Activated CD8-positive, alpha-beta memory T cell treated with anti-CD3 and anti-CD28 coated beads, Interleukin-2, amount 50 U/mL, for 1 hour (primary cell): ENCODE measurements around the gene C1orf232.

Source experiments
- DNase-seq: peaks from one replicate; pipeline ENCODE4 v3.0.0-alpha.2; 2020; ENCODE audit errors: extremely low read depth

Gene C1orf232

DNA sequence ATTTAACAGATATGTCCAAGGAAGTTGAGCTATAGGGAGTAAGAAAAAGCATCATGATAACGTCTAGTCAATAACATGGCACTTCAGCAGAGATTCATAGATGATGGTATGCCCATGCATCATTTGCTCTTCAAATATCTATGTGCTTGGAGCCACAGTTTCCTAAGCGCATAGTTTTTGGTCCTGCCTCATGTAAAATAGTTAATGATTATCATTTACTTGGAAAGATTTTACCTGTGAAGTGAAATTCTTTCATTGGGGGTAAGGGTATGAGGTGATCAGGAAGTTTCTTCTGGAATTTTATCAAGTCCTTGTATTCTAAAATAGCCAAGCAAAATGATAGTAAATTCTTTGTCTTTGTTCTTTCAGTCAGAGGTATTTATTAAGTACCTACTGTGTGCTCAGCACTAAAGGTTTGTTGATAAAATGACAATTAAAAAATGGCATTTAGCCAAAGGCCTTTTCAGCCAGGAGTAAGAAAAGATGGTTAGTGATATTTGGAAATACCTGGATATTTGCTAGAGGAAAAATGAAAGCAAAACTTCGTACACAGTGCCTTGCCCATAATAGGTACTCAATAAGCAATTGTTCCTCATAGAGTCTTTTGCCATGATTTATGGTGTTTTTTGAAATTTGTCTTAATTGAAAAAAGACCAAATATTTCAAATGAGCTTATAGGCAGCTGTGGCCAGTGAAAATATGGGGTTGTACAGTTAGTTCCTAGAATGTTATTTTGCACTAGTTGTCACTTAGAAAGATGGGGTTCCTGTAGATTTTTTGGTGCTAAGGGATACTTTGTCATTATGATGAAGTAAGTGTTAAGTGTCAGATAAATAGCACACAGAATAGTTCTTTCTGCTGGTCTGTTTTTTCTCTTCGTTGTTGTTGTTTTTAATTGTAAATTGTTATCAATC lies 44.1 kb downstream of the C1orf232 start:
- no peak for DNase-seq

GRCh38 chr1:26122988-26123973 lies 45.5 kb downstream of the C1orf232 start:
- DNase-seq, result no peak

DNA sequence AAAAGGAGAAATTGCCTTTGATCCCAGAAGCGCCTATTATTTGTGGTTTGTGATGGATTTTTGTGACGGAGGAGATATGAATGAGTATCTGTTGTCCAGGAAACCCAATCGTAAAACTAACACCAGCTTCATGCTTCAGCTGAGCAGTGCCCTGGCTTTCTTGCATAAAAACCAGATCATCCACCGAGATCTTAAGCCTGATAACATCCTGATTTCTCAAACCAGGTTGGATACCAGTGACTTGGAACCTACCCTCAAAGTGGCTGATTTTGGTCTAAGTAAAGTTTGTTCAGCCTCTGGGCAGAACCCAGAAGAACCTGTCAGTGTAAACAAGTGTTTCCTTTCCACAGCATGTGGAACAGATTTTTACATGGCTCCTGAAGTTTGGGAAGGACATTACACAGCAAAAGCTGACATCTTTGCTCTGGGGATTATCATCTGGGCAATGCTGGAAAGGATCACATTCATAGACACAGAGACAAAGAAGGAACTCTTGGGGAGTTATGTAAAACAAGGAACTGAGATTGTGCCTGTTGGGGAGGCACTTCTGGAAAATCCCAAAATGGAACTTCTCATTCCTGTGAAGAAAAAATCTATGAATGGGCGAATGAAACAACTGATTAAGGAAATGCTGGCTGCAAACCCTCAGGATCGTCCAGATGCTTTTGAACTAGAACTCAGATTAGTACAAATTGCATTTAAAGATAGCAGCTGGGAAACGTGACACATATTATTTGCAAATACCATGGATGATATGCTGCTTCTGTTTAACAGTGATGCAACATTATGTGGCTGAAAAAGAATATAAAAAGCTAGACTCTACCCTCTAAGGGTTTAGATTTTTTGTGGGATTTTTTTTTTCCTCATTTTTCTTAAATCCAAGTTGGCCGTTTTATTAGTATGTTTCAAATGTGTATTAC lies 46.6 kb downstream of the C1orf232 start:
- no peak for DNase-seq

GRCh38 chr1:26119892-26120608 lies 48.7 kb downstream of the C1orf232 start:
- no peak for DNase-seq

GRCh38 chr1:26114165-26114927 lies 54.4 kb downstream of the C1orf232 start:
- no peak for DNase-seq
